T-helper 2 cell treated with Interferon-gamma antibody and Interleukin-4, amounts not matched to agents 100 ng/mL and 5 ng/mL, for 36 hours (primary cell): ENCODE results near the gene NHLH1. TPM values are rescaled to one million over a fixed set of nuclear protein-coding genes. Genes with fewer than 3 reads are reported as not detected.

Experiments
- intact Hi-C: fragments of 100-400 bp; cut with micrococcal nuclease; formaldehyde crosslinking; loops from one replicate; pipeline ENCODE4 v1.15.1; 2023
- total RNA-seq: library from RNA; stranded (reverse); gene quantifications from 2 replicates; pipeline ENCODE4 v1.2.3, GENCODE V29; 2022

Gene NHLH1
- total RNA-seq = 0.52 and 0.68 TPM in 2 replicates

DNA sequence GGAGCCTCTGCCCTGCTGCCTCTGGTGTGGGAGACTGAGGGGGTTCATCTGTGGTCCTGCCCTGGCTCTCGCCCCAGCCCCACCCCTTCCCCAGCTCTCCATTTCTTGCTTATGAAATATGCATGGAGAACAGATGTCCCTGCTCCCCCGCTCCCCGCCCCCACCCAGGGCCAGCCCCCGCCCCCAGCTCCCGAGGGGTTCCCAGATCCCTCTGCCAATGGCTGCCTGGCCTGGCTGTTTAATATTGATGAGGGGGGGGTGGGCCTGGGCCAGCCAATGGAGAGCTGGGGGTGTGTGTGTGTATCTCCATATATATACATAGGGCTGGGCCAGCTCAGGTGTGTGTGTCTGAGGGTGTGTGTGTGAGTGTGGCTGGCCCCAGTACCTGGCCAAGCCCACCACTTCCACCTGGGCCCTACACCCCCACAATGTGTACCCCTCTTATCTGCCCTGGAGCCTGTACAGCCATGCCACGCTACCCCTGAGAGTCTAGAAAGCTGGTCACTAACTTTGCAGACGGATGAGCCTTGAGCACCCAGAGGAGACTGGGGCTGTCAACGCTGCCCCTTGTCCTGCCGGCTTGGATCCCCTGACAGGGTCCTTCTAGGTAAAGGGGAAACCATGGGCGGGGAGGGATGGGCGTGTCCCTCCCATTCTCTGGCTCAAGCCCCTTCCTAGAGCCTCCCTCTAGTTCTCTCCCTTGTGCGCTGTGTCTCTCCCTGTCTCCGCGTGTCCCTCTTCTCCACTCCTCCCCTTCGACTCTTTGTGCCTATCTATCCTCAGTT is at the start of gene NHLH1:
Gene NHLH1 (plus strand): TSS at position 341 of the 785 bp plus-strand sequence. CDS start 3,661 bp downstream, outside the sequence.
- intact Hi-C loops = no loop called here

DNA sequence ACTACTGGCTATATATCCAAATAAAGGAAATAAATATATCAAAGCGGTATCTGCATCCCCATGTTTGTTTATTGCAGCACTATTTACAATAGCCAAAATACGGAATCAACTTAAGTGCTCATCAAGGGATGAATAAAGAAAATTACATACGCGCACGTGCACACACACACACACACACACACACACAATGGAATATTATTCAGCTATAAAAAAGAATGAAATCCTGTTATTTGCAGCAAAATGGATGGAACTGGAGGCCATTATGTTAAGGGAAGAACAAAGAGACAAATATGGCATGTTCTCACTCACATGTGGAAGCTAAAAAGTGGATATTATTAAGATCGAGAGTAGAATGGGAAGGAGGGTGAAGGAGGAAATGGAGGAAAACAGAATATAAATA is 44.0 kb upstream of the NHLH1 start:
- intact Hi-C loops = no loop called here

DNA sequence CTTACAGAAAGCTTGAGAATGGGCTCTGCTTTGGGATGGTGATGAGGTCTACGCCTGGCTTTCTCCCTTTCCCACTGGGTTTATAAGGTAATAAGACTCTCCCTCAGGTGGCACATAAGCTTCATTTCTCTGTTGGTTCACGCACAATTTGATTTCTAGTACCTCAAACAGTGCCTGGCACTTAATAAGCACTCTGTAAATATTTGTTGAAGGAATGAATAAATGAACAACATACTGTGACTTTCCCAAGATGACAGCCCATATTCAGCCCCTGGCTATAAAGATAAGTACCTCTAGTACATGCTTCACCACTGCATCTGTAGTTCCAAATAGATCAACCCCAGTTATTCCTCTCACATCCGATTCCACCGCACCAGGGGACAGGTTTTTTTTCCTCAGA is 41.6 kb upstream of the NHLH1 start:
- intact Hi-C loops = no loop called here

DNA sequence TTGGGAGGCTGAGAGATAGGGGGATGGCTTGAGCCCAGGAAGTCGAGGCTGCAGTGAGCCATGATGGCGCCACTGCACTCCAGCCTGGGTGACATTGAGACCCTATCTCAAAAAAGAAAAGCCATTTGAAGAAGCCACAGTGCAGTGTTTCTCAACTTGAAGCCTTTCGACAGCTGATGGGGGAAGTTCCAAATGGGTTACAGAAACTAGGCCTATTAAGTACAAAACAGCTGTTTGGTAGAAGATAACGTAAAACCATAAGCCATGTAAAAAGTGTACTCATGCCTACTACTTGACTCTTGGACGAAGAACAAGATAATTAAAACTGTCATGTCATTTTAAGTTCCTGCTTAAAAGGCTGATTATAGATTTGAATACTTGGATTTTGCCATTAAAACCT is 40.5 kb upstream of the NHLH1 start:
- intact Hi-C loops = no loop called here

DNA sequence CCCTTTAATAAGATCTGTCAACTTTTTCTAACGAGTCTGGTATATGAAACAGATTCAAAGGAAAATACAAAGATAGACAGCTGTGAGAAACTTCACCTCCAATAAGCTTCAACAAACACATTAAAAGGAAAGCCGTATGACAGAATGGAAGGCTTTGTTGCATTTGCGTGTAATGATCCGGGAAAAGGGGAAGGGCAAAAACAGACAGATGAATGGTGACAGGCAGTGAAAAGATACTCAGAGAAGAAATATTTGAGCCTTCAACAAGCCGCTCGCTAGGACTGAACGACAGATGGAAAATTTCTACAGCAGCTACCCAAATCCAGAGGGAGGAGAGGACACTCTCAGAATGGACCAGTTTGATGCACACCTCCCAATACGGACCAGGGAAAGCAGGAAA is 38.7 kb upstream of the NHLH1 start:
- intact Hi-C loops = no loop called here

DNA sequence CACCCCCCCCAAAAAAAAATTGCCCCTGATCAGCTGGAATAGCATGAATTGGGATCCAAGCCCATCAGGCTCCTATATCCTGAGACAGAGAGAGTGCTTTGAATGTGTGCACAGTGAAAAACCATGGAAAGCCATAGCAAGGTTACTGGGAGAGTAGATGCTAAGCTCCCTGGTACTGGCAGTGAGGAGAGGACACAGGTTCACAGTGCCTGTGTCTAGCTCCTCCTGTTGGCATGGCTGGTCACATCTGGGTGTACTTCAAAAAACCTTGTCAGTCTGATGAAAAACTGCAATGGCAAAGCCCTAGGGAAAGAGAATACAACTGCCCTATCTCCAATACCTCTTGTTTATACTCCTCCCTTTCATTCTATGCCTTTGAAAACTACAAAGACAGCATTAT is 36.8 kb upstream of the NHLH1 start:
- intact Hi-C loops = no loop called here

DNA sequence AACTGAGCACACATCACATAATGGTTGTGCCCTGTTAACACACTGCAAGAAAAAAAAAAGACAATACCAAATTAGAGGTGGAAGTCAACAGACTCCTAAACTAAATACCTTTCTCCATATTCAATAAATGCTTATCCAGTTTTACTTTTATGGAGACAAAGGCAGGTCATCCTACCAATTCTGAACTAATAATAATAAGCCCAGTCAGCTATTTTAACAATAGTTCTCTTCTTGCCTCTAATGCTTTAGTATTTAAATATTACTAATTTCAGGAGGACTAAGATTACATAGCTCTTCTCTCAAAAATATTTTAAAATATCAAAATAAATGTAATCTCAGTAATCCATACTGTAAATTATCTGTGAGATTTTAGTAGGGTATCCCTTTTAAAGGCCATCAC is 34.4 kb upstream of the NHLH1 start:
- intact Hi-C loops = no loop called here

DNA sequence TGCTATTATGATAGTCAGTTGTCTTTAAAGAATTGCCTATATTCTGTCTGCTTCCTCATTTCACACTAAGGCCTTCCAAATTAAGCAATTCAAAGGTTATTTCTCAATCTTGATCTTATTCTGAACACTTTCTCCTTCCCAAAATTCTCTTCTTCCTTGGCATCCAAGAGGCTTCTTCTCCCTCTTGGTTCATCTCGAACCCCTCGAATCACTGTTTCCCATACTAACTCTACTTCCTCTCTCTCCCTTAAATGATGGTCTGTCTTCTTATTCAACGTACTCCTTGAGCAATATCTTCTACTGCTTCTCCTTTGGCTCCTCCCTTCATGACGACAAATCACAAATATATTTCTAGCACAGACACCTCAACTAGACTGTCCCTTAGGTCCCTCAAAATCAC is 28.3 kb upstream of the NHLH1 start:
- intact Hi-C loops = no loop called here

DNA sequence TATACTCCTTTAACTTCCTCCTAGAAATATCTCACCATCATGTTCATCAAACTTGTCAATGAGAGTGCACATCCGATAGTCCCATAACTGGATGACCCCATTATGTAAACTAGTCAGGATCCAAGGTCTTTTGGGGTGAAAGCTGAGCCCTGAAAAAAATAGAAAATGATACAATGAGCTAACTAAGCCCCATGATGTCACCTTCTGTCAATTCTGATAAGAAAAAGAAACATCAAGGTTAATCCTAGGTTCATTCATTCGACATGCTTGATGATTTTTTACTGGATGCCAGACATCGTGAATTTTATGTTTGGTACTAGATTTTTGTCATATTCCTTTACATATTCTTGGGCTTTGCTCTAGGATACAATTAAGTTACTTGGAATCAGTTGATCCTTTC is 26.7 kb upstream of the NHLH1 start:
- intact Hi-C loops = loop anchor here (5.0 kb wide), 1 partner anchor 182 kb away; the partner anchor contains the start of gene SLAMF6

DNA sequence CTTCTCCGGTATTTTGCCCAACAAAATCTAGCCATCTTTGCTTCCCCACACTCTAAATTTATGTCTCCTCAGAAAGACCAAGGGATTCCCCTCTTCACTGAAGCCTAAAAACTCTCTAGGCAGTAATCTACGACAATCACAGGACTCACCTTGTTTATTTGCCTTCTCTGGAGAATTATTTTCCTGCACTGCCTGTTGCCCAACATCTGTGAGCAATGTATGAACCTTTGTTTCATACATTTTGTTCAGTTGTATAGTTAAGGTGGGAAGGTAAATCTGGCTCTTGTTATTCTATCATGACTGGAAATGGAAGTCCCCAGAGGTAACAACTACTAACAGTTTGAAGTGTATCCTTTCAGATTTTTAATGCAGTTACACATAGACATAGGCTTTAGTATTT is 26.0 kb upstream of the NHLH1 start:
- intact Hi-C loops = loop anchor here (5.0 kb wide), 1 partner anchor 181 kb away; the partner anchor contains the start of gene SLAMF6

DNA sequence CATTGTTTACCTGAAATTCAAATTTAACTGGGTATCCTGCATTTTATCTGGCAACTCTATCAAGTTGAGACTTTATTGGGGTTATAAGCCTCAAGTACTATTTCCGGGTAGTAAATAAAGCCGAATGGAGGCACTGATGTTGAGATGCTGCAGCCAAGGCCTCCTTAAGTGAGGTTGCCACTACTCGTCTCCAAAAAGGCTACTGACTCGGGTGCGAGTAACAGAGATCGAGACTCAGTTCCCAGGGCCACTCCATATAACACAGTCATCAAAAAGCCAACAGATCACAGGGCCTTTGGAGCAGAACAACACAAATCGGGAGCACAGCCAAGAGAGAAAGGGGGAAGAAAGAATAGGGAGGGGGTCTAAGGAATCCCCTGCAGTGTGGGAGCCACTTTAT is 24.3 kb upstream of the NHLH1 start:
- intact Hi-C loops = loop anchor here (2.0 to 5.0 kb wide), 3 partner anchors 58 to 842 kb away; partner anchors contain the start of genes PEX19 and SLAMF6

DNA sequence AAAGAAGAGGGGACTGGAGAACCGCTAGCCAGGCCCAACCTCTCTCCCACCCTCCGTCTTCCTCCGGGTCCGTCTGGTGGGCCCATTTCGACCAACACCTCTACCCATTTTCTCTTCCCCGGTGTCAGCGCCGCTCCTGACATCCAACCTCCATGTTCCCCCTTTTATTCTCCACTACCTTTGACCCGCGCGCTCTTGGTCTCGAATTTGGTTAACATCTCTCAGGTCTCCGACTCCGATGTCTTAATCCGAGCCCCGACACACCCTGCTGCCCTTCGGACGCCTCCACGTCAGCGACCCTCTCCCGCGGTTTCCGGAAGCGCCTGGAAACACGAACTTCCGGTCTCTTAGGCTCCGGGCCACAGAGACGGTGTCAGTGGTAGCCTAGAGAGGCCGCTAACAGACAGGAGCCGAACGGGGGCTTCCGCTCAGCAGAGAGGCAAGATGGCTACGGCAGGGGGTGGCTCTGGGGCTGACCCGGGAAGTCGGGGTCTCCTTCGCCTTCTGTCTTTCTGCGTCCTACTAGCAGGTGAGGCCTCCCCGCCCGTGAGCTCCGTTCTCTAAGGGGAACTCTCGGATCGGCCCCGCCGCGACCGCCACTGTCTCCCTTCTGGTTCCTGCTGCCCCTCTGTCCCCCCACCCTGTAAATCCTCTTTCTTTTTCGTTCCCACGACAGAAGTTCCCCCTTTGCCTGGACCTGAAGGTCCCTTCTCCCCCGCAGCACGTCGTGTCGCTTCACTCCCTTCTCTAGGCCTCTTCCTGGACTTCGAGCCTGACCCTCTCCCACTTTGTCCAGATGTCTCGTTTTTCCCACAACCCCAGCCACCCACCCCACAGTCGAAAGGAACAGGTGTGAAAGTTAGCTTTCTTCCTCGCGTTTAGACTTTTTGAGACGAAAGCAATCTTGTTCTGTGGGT is 23.7 kb upstream of the NHLH1 start, which contains the start of the genes COPA and NCSTN:
Gene COPA (minus strand): TSS at position 298 of the 917 bp plus-strand sequence. CDS start 80 bp downstream, at position 218.
Gene NCSTN (plus strand): TSS at position 431 of the 917 bp plus-strand sequence. CDS start 14 bp downstream, at position 445.
- intact Hi-C loops = loop anchor here (1.0 to 5.0 kb wide), 5 partner anchors 58 to 842 kb away; partner anchors contain the start of genes IGSF8, PEA15, PEX19 and SLAMF6

DNA sequence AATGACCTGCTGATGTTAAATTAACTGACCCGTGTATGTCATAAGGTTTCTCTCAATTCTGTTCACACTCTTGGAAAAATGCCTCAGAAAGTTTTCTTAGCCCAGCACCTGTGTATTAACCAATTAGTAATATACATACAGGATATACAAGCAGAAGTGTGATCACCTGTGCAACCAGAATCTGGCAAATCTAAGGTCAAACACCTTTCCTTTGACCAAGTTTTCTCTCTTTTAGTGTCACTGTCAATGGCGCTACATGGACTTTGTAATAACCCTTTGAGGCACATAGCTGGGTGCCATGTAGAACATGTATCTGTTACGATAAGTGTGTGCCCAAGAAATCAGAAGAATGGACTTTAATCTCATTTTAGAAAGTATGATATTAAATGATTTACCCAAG is 22.6 kb upstream of the NHLH1 start:
- intact Hi-C loops = loop anchor here (1.0 to 5.0 kb wide), 2 partner anchors 83 to 178 kb away; partner anchors contain the start of gene SLAMF6

DNA sequence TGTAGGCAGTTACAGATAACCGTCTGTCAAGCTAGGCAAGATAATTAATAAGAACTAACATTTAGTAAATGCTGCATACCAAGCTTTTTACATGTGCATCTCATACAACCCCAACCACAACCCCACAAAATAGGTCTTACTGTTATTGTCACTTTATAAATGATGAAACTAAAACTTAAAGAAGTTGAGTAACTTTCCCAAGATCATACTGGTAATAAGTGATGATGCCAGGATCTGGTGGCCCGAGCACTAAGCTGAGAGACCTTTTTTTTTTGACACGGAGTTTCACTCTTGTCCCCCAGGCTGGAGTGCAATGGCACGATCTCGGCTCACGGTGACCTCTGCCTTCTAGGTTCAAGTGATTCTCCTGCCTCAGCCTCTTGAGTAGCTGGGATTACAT is 21.9 kb upstream of the NHLH1 start:
- intact Hi-C loops = loop anchor here (1.0 to 5.0 kb wide), 2 partner anchors 84 to 177 kb away; partner anchors contain the start of gene SLAMF6

DNA sequence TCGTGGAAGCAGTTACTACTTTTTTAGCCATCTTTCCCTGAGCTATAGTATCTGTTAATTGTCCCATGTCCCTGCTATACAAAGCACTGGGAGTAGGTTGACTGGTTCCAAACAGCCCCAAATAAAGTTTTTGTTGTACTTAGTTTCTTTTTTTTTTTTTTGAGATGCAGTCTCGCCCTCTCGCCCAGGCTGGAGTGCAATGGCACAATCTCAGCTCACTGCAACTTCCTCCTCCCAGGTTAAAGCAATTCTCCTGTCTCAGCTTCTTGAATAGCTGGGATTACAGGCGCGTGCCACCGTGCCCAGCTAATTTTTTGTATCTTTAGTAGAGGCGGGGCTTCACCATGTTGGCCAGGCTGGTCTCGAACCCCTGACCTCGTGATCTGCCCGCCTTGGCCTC is 20.4 kb upstream of the NHLH1 start:
- intact Hi-C loops = no loop called here

DNA sequence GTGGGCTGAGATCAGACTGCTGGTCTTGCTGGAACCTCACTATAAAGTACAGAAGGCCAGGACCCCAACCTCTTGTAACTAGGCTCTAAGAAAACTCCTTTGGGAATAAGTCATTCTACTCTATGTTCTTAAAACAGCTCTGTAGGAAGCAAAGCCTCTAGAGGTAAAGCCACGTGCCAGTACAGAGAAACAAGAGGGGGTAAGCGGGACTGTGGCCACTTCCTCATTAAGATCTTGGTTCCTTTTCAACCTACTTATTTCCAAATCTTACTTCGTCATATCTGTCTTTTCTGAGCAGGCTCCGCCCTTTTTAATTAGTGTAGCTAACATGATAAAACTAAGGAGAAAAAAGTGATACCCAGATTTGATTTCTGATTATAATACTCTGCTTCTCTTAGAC is 19.9 kb upstream of the NHLH1 start:
- intact Hi-C loops = no loop called here

DNA sequence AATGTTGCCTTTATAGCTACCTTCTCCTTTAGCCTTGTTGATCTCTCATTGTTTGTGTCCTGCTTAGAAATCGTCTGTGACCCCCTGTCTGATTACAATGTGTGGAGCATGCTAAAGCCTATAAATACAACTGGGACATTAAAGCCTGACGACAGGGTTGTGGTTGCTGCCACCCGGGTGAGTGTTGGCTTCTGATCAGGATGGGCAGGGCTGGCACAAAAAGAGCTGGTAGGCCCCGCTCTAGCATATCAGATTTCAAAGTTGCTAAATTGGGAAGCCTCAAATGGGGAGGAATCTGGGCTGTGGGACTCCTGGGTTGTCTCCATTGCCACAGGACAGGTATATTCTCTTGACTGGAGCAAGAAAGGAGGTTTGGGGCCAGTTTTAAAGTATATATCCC is 15.2 kb upstream of the NHLH1 start:
- intact Hi-C loops = no loop called here

DNA sequence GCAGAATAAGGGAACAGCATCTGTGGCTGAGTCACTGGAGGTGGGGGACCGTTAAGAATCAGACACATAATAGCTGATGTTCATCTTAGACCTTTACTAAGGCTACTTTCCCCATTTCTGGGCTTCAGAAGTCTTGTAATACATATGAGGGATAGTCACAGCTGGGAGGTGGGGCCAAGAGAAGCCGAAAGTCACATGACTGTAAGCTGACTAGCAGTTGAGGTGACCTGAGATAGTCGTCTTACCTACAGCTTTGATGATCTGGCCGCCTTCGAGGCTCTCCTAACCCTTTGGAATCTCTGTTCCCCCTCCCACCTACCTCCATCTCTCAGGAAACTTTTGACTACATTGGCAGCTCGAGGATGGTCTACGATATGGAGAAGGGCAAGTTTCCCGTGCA is 14.3 kb upstream of the NHLH1 start:
- intact Hi-C loops = no loop called here

DNA sequence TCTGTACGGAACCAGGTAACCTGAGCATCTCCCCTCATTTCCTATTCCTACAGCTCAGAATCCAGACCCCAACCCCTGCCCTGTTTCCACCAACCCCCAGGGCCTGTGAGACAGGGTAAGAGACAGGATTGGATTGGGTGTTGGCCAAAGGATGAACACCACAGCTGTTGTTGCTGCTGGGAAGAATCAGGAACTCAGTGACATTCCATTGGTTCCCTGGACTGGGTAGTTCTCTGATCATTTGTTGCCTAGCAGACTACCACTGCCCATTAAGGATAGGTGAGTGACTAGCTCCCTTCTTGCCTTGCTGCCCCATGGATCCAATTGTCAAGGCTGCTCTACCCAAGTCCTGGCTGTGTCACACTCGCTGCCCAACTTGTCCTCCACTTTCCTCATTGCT is 13.6 kb upstream of the NHLH1 start:
- intact Hi-C loops = no loop called here

DNA sequence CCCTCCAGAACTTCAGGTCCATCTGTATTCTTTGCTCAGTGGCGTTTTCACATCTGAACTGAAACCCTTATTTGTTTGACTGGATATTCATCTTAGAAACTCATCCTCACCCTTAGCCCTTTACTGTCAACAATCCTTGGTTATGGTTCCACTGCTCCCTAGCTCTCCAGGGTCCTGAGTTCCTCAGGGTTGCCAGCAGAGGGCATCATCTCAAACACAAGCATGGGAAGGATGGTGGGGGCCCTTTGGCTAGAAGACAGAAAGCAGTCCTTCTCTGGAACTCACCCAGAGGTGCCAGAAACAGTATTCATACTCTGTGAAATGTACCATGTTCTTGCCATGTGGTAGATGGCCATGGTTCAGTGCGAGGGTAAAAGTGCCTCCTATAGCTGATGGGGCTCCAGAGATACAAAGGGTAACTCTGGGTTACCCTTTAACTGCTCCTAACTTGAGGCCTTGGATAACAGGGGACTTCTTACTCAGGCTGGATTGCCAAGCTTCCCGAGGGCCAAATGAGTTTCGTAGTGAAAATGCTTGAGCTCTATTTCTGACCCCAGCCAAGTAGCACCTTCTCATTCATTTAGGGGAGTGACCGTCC is 12.4 kb upstream of the NHLH1 start:
- intact Hi-C loops = loop anchor here (1.0 kb wide), 1 partner anchor 22 kb away; no protein-coding TSS in a partner anchor
